Gastroesophageal sphincter (tissue), 3 donors: Measurements from ENCODE around the gene RIC8B.

Source experiments
- CTCF ChIP-seq, 4 experiments: fragments of 200-600 bp in 2 of 4; fragments of 450-650 bp in 2 of 4; sonication (generic) in 1 of 4; IDR thresholded peaks; one replicate each; pipeline ENCODE4 v1.5.1; 2017 to 2019; ENCODE audit warnings: antibody characterized with exemption in 4 of 4, mild to moderate bottlenecking in 2 of 4, moderate library complexity in 2 of 4
- POLR2A ChIP-seq, 2 donors: fragments of 450-650 bp; IDR thresholded peaks; one replicate each; pipeline ENCODE4 v1.6.1; 2017; ENCODE audit warnings: antibody characterized with exemption in 2 of 2, mild to moderate bottlenecking in 2 of 2, moderate library complexity in 1 of 2
- POLR2AphosphoS5 ChIP-seq: sonication (generic); formaldehyde crosslinking; IDR thresholded peaks from one replicate; pipeline ENCODE4 v1.6.1; 2017; ENCODE audit warnings: antibody characterized with exemption

- TF ChIP-seq CTCF (IDR thresholded peaks at IDR 0.05) (no peak), POLR2AphosphoS5 (no peak), POLR2A (IDR thresholded peaks at IDR 0.05) (no peak)
Measured at GRCh38 chr12:106764220-106764619, 10.3 kb upstream of the RIC8B start.
